COLO668 (cell line): ENCODE results near the gene ZNF3.
A peak's percentile ranks its signal among the peaks of the same experiment; 100 is the strongest.

ENCODE experiments used
- DNase-seq: peaks from one replicate; lab custom pipeline; 2025; ENCODE audit not compliant: unreplicated experiment; lab: John Stamatoyannopoulos, UW

Gene ZNF3

GRCh38 chr7:100081535-100082102, at the start of gene ZNF3:
Gene ZNF3, minus strand, starts transcription at chr7:100081723. Its CDS starts 4,366 bp downstream, at chr7:100077357.
- DNase-seq: peak; percentile 98

GRCh38 chr7:100130608-100131453, 49.3 kb upstream of the ZNF3 start:
- DNase-seq: peak; percentile 81

GRCh38 chr7:100130220-100130607, 48.7 kb upstream of the ZNF3 start:
- peak; percentile 46 for DNase-seq

GRCh38 chr7:100128637-100128963, 47.1 kb upstream of the ZNF3 start:
- DNase-seq: no peak

GRCh38 chr7:100127866-100128636, 46.5 kb upstream of the ZNF3 start:
- peak; percentile 24 for DNase-seq

- DNase-seq: peak; percentile 92
Observed at GRCh38 chr7:100126931-100127865, 45.7 kb upstream of the ZNF3 start, which contains the start of gene MBLAC1. Gene MBLAC1, plus strand, starts transcription at chr7:100126967. Its CDS starts 429 bp downstream, at chr7:100127396.

GRCh38 chr7:100126239-100126930, 44.9 kb upstream of the ZNF3 start:
- DNase-seq: no peak

- no peak for DNase-seq
Observed at GRCh38 chr7:100124301-100125230, 43.0 kb upstream of the ZNF3 start.

- DNase-seq: no peak
Observed at GRCh38 chr7:100122568-100122967, 41.0 kb upstream of the ZNF3 start.

GRCh38 chr7:100122067-100122466, 40.5 kb upstream of the ZNF3 start:
- peak; percentile 93 for DNase-seq

GRCh38 chr7:100120733-100121036, 39.2 kb upstream of the ZNF3 start:
- DNase-seq: peak; percentile 18

- DNase-seq: peak; percentile 51
Observed at GRCh38 chr7:100119970-100120732, 38.6 kb upstream of the ZNF3 start.

- peak; percentile 95 for DNase-seq
Observed at GRCh38 chr7:100119072-100119969, 37.8 kb upstream of the ZNF3 start, which contains the start of the genes CNPY4 and TAF6. Gene CNPY4, plus strand, starts transcription at chr7:100119634. Its CDS starts 111 bp downstream, at chr7:100119745. Gene TAF6, minus strand, starts transcription at chr7:100119358. Its CDS starts 5,149 bp downstream, at chr7:100114209.

- DNase-seq: no peak
Observed at GRCh38 chr7:100118388-100119071, 37.0 kb upstream of the ZNF3 start.

- no peak for DNase-seq
Observed at GRCh38 chr7:100115026-100115425, 33.5 kb upstream of the ZNF3 start.

GRCh38 chr7:100111914-100112313, 30.4 kb upstream of the ZNF3 start:
- no peak for DNase-seq

- DNase-seq: no peak
Observed at GRCh38 chr7:100111156-100111555, 29.6 kb upstream of the ZNF3 start.
